Stomach (tissue), 4 donors: ENCODE data around the gene FGF14.

Experiments
- EP300 ChIP-seq: sonication (generic); formaldehyde crosslinking; IDR thresholded peaks from one replicate; pipeline ENCODE4 v1.6.1; 2017; ENCODE audit warnings: antibody characterized with exemption
- POLR2A ChIP-seq, 4 donors: fragments of 450-650 bp; IDR thresholded peaks; one replicate each; pipeline ENCODE4 v1.6.1; 2016; ENCODE audit warnings: antibody characterized with exemption in 4 of 4, control low read depth in 2 of 4, mild to moderate bottlenecking in 1 of 4, moderate library complexity in 1 of 4
- POLR2AphosphoS5 ChIP-seq, 3 donors: sonication (generic); formaldehyde crosslinking; IDR thresholded peaks; one replicate each; pipeline ENCODE4 v1.6.1; 2016; ENCODE audit warnings: antibody characterized with exemption in 3 of 3
- TF ChIP-seq, protein P1 (sequence below), 7 experiments: fragments of 450-650 bp in 4 of 7; fragments of 200-600 bp in 3 of 7; sonication (generic) in 3 of 7; IDR thresholded peaks; one replicate each; pipeline ENCODE4 v1.5.1; 2016 to 2019; ENCODE audit warnings: antibody characterized with exemption in 7 of 7, control low read depth in 2 of 7, mild to moderate bottlenecking in 1 of 7

DNA sequence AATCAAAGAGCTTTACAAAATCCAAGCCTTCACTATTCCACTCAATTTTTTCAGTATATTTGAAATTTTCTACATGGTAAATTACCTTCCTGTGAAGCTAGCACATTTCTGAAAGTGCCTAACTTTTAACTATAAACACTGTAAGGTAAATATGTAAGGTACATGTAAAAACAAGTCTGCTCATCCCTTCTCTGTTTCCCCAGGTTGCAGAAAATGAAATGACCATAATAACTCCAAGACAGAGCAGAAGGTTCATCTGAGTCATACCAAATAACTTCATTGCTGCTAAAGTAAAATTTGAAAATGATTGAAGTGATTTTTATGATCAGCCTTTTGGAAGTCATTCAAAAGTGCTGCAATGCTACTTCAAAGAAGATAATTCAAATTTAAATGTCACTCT lies 28.6 kb downstream of the FGF14 start:
- TF ChIP-seq POLR2AphosphoS5 (IDR thresholded peaks at IDR 0.05) (no peak), POLR2A (IDR thresholded peaks at IDR 0.05) (no peak), EP300 (no peak)
- TF ChIP-seq, protein P1, sequence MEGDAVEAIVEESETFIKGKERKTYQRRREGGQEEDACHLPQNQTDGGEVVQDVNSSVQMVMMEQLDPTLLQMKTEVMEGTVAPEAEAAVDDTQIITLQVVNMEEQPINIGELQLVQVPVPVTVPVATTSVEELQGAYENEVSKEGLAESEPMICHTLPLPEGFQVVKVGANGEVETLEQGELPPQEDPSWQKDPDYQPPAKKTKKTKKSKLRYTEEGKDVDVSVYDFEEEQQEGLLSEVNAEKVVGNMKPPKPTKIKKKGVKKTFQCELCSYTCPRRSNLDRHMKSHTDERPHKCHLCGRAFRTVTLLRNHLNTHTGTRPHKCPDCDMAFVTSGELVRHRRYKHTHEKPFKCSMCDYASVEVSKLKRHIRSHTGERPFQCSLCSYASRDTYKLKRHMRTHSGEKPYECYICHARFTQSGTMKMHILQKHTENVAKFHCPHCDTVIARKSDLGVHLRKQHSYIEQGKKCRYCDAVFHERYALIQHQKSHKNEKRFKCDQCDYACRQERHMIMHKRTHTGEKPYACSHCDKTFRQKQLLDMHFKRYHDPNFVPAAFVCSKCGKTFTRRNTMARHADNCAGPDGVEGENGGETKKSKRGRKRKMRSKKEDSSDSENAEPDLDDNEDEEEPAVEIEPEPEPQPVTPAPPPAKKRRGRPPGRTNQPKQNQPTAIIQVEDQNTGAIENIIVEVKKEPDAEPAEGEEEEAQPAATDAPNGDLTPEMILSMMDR (IDR thresholded peaks at IDR 0.05): no peak
